OCI-LY7 (cell line): ENCODE data around the gene INO80D. TPM values are rescaled to one million over a fixed set of nuclear protein-coding genes. Genes with fewer than 3 reads are reported as not detected.
"Not testable (repeated sequence)": the region's sequence is repeated elsewhere in the genome, so short reads cannot be mapped to it uniquely, and the experiment has no call there.

ENCODE experiments used
- BruUV-seq: library from RNA; stranded (reverse); fragments of 400-500 nt; replicated peaks from 2 replicates; lab custom pipeline; 2021; lab: Mats Ljungman, UMichigan
- CTCF ChIA-PET: fragments of 300-600 bp; sonication (Branson Sonifier 250); formaldehyde crosslinking; loops from one replicate; lab custom pipeline; 2022; ENCODE audit warnings: antibody characterized with exemption; ENCODE audit not compliant: unreplicated experiment; lab: Charles Lee
- POLR2A ChIA-PET: fragments of 300-600 bp; sonication (Branson Sonifier 250); formaldehyde crosslinking; loops from one replicate; lab custom pipeline; 2022; ENCODE audit warnings: antibody characterized with exemption; lab: Charles Lee
- DNase-seq: peaks from one replicate; pipeline ENCODE4 v3.0.0-alpha.2; 2015; ENCODE audit warnings: low spot score
- H2AFZ ChIP-seq: fragments of 200-600 bp; sonication (generic), shearing (Covaris generic); 2 replicates; pipeline ENCODE4 v1.6.1; 2014; ENCODE audit warnings: mild to moderate bottlenecking, antibody characterized with exemption, low read length, moderate library complexity
- H3K27ac ChIP-seq: fragments of 200-600 bp; sonication (generic); 2 replicates; pipeline ENCODE4 v1.5.1; 2014; ENCODE audit warnings: mixed run types, low read depth, mild to moderate bottlenecking, moderate library complexity, low read length, inconsistent platforms; ENCODE audit not compliant: poor library complexity, severe bottlenecking
- H3K36me3 ChIP-seq: fragments of 200-600 bp; sonication (generic); 2 replicates; pipeline ENCODE4 v1.6.1; 2014; ENCODE audit warnings: mild to moderate bottlenecking, antibody characterized with exemption, low read length, moderate library complexity, mixed read lengths; ENCODE audit not compliant: insufficient read depth
- H3K4me1 ChIP-seq: fragments of 200-600 bp; sonication (generic); 2 replicates; pipeline ENCODE4 v1.5.1; 2014; ENCODE audit warnings: mild to moderate bottlenecking, low read length; ENCODE audit not compliant: insufficient read depth, poor library complexity, severe bottlenecking
- H3K4me2 ChIP-seq: fragments of 200-600 bp; sonication (generic); 2 replicates; pipeline ENCODE4 v1.6.1; 2014; ENCODE audit warnings: mild to moderate bottlenecking, low read length
- H3K4me3 ChIP-seq: fragments of 200-600 bp; sonication (generic); 2 replicates; pipeline ENCODE4 v1.5.1; 2014; ENCODE audit warnings: mild to moderate bottlenecking, low read depth, low read length; ENCODE audit not compliant: poor library complexity, severe bottlenecking
- H3K79me2 ChIP-seq: fragments of 200-600 bp; sonication (generic); 2 replicates; pipeline ENCODE4 v1.6.1; 2016; ENCODE audit warnings: low read depth, mild to moderate bottlenecking, low read length, moderate library complexity, mixed read lengths; ENCODE audit not compliant: insufficient read depth
- H3K9me2 ChIP-seq: fragments of 200-600 bp; sonication (generic); 2 replicates; pipeline ENCODE4 v1.6.1; 2016; ENCODE audit warnings: mild to moderate bottlenecking, low read length, mixed read lengths; ENCODE audit not compliant: insufficient read depth
- H3K9me3 ChIP-seq: fragments of 200-600 bp; sonication (generic); 2 replicates; pipeline ENCODE4 v1.6.1; 2014; ENCODE audit warnings: mild to moderate bottlenecking, mixed run types, low read length, mixed read lengths
- H4K20me1 ChIP-seq: fragments of 200-600 bp; sonication (generic); 2 replicates; pipeline ENCODE4 v1.6.1; 2014; ENCODE audit warnings: mild to moderate bottlenecking, antibody characterized with exemption, low read length, moderate library complexity, mixed read lengths; ENCODE audit not compliant: insufficient read depth
- CTCF ChIP-seq: fragments of 200-600 bp; sonication (generic); conservative IDR thresholded peaks from 2 replicates; pipeline ENCODE4 v1.5.1; 2014; ENCODE audit warnings: mild to moderate bottlenecking, antibody characterized with exemption, low read length, moderate library complexity, mixed read lengths
- EZH2phosphoT487 ChIP-seq: fragments of 200-600 bp; sonication (generic); IDR thresholded peaks from 2 replicates; pipeline ENCODE4 v1.6.1; 2018; ENCODE audit warnings: low read depth, borderline replicate concordance, mild to moderate bottlenecking, mixed run types, antibody characterized with exemption, low read length, moderate library complexity, mixed read lengths
- intact Hi-C: fragments of 100-400 bp; cut with micrococcal nuclease; formaldehyde crosslinking; loops from one replicate; pipeline ENCODE4 v1.10.0; 2022; ENCODE audit not compliant: unreplicated experiment
- total RNA-seq, 2 experiments: library from RNA; depleted of rRNA in 1 of 2; stranded (reverse); fragments of >200 nt in 1 of 2; shearing (Covaris generic) in 1 of 2; gene quantifications; 2 replicates each; pipeline ENCODE4 v1.2.3, GENCODE V29; 2014 to 2022

INO80D gene
- total RNA-seq, 2 experiments from 2014 or later: 14.2 to 21.6 TPM

GRCh38 chr2:205988274-205988673 lies 97.7 kb downstream of the INO80D start:
- no peak overlapping the region for H3K27ac ChIP-seq
- no peak overlapping the region for H3K4me2 ChIP-seq
- 0 out of 2 replicates have a peak, but pooled peaks cover 5% of the 10 kb centered on the region for H3K36me3 ChIP-seq
- intact Hi-C loops: no loop called here
- no peaks in the 10 kb centered on the region for H3K4me1 ChIP-seq
- H3K9me2 ChIP-seq: no peaks in the 10 kb centered on the region
- no peak overlapping the region for H2AFZ ChIP-seq
- ChIA-PET CTCF (no interaction called here), POLR2A (interaction anchor here (0.6 to 2.3 kb wide), 4 partner anchors 10 to 1714 kb away, joined by 3 to 4 read pairs (median 4); no protein-coding TSS in a partner anchor)
- no peaks in the 10 kb centered on the region for H4K20me1 ChIP-seq
- BruUV-seq: no TSS peak
- no peak overlapping the region for H3K4me3 ChIP-seq
- no peaks in the 10 kb centered on the region for H3K9me3 ChIP-seq
- no peaks in the 10 kb centered on the region for H3K79me2 ChIP-seq
- DNase-seq: no peak
- TF ChIP-seq CTCF (no peak), EZH2phosphoT487 (no peak)

GRCh38 chr2:205986334-205986733 lies 99.6 kb downstream of the INO80D start:
- CTCF ChIA-PET, DNase-seq, H3K4me2 ChIP-seq, BruUV-seq, H3K4me3 ChIP-seq, H3K9me2 ChIP-seq, H2AFZ ChIP-seq, H3K79me2 ChIP-seq, H4K20me1 ChIP-seq, H3K36me3 ChIP-seq, H3K27ac ChIP-seq, H3K4me1 ChIP-seq, H3K9me3 ChIP-seq, intact Hi-C loops: not testable (repeated sequence)
- POLR2A ChIA-PET: interaction anchor here (2.3 kb wide), 1 partner anchor 12 kb away, joined by 4 read pairs; no protein-coding TSS in a partner anchor

- Histone ChIP-seq H3K9me2 (no peaks in the 10 kb centered on the region), H3K36me3 (no peaks in the 10 kb centered on the region), H3K4me2 (no peak overlapping the region), H3K4me1 (no peaks in the 10 kb centered on the region), H2AFZ (no peak overlapping the region), H3K27ac (no peak overlapping the region), H4K20me1 (no peaks in the 10 kb centered on the region), H3K4me3 (no peak overlapping the region), H3K9me3 (no peaks in the 10 kb centered on the region), H3K79me2 (no peaks in the 10 kb centered on the region)
- TF ChIP-seq CTCF (no peak), EZH2phosphoT487 (no peak)
- CTCF ChIA-PET: no interaction called here
- no peak for DNase-seq
- intact Hi-C loops: no loop called here
- no TSS peak for BruUV-seq
- POLR2A ChIA-PET: interaction anchor here (0.6 to 0.7 kb wide), 2 partner anchors 11 to 105 kb away, joined by 3 read pairs; no protein-coding TSS in a partner anchor
These were observed 101.6 kb downstream of the INO80D start for GRCh38 chr2:205984381-205984780.
